HK-2 (cell line): ENCODE results near the gene CALHM1.
A peak's percentile ranks its signal among the peaks of the same experiment; 100 is the strongest.
"Not testable (repeated sequence)": the region's sequence is repeated elsewhere in the genome, so short reads cannot be mapped to it uniquely, and the experiment has no call there.

Experiments used
- DNase-seq: peaks from one replicate; pipeline ENCODE4 v3.0.0-alpha.2; 2018; ENCODE audit not compliant: unreplicated experiment

Gene CALHM1

GRCh38 chr10:103429647-103430046 lies 29.1 kb downstream of the CALHM1 start:
- DNase-seq, result no peak

GRCh38 chr10:103428989-103429643 lies 29.6 kb downstream of the CALHM1 start:
- no peak for DNase-seq

- DNase-seq, result no peak
Measured at GRCh38 chr10:103427866-103428265, 30.8 kb downstream of the CALHM1 start.

GRCh38 chr10:103423748-103424147 lies 35.0 kb downstream of the CALHM1 start:
- no peak for DNase-seq

GRCh38 chr10:103419101-103419500 lies 39.6 kb downstream of the CALHM1 start:
- DNase-seq, result no peak

GRCh38 chr10:103417601-103418000 lies 41.1 kb downstream of the CALHM1 start:
- DNase-seq, result no peak

GRCh38 chr10:103417148-103417469 lies 41.6 kb downstream of the CALHM1 start:
- DNase-seq, result not testable (repeated sequence)

GRCh38 chr10:103416436-103417147 lies 42.1 kb downstream of the CALHM1 start:
- DNase-seq, result peak; percentile 24

- no peak for DNase-seq
Measured at GRCh38 chr10:103415581-103415980, 43.1 kb downstream of the CALHM1 start.

- DNase-seq, result no peak
Measured at GRCh38 chr10:103413564-103413963, 45.1 kb downstream of the CALHM1 start.
